HG03520 (cell line): ENCODE results near the gene RAB12.
A peak's percentile ranks its signal among the peaks of the same experiment; 100 is the strongest.
"Not testable (repeated sequence)": the region's sequence is repeated elsewhere in the genome, so short reads cannot be mapped to it uniquely, and the experiment has no call there.

ENCODE experiments used
- ATAC-seq: cut with Tn5 transposase; IDR thresholded peaks from one replicate; pipeline ENCODE4 v1.9.1; 2021; ENCODE audit warnings: mild to moderate bottlenecking, moderate library complexity; ENCODE audit not compliant: unreplicated experiment

Gene RAB12

DNA sequence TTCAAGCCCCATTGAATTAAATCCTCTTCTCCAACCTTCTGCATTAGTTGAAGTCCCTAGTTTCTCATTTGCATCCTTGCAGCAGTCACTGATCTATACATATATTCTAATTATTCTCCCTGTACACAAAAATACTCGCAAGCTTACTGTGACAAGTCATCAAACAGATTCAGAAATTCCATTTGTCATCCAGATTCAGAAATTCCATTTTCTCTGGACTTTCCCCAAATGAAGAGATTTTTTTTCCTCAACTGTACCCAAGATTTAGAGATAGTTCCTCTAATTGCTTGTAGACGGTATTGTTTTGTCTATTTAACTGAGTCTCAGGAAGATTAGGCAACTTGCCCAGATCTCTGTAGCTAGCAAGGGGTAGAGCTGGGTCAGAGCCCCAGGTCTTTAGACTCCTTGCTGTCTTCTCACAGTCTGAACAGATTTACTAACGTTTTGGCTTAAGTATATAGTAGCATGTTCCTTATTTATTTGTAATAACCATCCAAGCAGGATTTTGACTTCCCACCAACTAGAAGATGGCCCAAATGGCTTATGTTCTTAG lies 34.2 kb downstream of the RAB12 start:
- ATAC-seq, result no peak

DNA sequence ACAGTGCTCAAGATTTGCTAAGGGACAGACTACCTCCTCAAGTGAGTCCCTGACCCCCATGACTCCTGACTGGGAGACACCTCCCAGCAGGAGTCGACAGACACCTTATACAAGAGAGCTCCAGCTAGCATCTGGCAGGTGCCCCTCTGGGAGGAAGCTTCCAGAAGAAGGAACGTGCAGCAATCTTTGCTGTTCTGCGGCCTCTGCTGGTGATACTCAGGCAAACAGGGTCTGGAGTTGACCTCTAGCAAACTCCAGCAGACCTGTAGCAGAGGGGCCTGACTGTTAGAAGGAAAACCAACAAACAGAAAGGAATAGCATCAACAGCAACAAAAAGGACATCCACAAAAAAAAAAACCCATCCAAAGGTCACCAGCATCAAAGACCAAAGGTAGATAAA lies 38.1 kb downstream of the RAB12 start:
- ATAC-seq, result not testable (repeated sequence)

DNA sequence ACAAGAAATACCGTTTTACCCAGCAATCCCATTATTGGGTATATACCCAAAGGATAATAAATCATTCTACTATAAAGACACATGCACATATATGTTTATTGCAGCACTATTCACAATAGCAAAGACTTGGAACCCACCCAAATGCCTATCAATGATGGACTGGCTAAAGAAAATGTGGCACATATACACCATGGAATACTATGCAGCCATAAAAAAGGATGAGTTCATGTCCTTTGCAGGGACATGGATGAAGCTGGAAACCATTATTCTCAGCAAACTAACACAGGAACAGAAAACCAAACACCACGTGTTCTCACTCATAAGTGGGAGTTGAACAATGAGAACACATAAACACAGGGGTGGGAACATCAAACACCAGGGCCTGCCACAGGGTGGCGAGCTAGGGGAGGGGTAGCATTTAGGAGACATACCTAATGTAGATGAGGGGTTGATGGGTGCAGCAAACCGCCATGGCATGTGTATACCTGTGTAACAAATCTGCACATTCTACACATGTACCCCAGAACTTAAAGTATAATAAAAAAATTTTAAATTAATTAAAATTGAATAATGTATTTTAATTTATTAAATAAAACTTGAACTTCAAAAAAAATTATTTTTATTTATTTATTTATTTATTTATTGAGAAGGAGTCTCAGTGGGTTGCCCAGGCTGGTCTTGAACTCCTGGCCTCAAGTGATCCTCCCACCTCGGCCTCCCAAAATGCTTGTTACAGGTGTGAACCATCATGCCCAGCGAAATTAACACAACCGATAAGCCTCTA lies 42.4 kb downstream of the RAB12 start:
- ATAC-seq, result not testable (repeated sequence)

DNA sequence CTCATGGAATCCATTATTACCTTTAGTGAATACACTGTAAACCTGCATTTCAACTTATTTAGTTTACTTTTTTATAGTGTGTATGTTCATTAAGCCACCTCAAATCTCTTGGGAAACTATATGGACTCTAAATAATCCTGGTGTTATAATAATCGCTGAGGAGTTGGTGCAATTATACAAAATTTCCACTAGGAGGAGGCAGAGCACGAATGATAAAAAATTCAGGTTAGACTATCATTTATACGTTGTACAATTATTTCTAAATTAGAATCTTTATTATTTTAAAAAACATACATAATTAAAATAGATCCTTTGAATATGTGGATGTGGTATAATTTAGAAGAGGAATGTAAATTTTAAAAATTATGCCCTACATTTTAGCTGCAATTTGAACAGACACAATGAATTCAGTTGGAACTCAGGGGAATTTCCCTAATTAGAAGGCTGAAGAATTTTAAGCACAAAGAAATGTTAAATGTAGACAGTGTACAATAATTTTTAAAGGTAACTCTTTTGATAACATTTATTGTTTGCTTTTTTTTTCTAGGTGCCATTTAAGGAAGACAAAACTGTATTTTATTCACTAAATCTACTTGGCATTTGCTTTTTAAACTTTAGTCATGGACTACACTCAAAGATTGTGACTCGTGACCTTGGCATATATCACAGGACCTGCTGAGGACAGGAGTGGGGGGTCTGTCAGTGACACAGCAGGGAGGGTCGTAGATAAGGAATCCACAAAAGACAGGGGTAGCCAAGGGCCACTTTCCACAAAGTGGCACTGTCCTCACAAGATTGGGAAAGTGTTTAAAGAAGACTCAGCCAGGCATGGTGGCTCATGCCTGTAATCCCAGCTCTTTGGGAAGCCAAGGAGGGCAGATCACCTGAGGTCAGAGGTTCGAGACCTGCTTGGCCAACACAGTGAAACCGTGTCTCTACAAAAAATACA lies 45.5 kb downstream of the RAB12 start:
- no peak for ATAC-seq

DNA sequence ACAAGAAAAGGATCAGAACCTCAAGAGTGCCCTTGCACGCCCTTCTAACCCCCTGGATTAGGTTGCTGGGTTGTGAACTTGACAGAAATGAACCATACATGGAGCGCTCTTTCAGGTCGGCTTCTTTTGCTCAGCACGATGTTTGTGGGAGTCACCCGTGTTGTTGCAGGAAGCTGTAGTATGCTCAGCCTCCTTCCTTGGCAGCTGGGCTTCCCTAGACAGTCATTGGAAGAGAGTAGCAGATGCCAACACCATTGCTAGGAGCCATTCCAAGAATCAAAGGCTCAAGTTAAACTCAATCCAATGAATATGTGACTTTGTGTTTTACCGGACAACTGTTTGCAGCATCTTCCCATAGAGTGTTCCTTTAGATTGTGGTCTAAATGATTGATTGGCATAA lies 47.0 kb downstream of the RAB12 start:
- no peak for ATAC-seq

DNA sequence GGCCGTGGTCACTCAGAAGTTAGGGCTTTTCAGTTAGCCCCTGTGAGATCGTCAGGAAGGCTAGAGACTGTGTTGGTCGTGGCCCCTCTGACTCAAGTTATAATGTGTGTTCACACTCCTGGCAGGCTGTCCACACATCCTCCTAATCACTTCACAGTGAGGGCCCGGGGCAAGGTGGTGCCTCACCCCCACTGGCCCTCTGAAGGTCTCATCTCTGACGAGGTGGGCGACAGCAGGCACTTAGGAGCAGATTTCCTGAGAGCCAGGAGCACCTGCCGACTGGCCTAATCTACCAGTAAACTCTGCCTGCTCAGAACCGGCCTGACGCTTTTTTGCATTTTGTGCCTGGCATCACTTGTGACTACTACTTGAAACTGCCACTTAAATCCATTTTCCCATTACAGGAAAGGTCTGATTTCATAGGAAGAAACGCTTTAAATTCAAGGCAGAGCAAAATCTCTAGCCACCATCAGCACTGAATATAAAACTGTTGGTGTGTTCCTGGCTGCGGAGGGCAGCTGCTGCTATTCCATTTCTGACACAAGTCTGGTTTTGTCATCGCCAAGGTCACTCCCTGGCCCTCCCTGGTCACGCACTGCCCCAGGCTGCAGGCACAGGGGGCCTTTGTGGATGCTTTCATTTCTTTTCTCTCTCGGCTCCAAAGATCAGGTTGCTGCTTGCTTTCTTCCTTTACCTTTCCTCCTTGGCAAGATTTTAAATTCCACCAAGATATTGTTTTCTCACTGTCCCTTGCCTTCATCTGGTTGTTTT lies 48.0 kb downstream of the RAB12 start:
- ATAC-seq, result no peak

DNA sequence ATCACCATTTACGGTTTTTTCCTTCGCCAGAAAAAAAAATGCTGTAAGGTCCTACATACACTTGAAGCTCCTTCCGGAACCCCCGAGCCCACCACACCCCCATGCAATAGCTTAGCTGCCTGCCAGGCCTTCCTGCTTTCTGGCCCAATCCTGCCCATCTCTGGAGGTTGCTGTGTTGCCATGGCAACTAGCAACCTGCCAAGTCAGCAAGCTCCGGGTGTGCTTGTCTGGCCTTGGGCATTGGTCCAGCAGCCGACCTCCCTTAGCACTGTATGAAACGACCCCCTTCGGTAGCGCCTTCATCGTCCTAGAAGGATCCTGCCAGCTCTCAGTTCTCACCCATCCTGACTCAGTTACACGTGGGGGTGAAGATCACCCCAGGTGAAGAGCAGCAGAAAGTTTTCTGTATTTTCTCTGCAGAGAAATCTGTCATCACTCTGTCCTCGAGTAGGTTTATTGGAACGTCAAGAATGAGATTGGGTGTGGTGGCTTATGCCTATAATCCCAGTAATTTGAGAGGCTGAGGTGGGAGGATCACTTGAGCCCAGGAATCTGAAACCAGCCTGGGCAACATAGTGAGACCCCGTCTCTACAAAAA lies 48.7 kb downstream of the RAB12 start:
- no peak for ATAC-seq

DNA sequence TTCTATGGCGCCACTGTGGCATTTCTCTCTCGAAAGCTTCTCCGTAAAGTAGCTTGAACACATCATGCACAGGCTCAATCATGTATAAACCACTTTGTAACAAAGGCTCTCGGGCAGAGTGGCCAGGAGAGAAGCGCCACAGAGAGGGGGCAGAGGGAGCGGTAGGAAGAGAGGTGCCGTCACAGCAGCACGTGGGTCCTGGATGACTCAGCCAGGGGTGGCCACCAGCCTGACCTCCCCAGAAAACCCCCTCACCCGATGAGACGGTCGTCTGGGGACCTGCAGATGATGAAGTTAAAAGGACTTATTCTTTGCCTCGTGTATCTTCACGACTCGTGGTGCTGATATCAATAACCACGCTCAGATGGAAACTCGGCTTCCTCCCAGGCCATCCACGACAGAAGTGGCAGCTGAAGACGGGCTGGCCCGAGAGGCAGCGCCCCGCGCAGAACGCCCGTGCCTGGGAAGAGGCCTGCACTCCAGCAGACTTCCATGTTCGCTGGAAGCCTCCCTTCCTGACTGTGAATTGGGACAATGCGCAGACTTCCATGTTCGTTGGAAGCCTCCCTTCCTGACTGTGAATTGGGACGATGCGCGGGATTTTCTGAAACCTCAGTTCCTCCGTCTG lies 49.7 kb downstream of the RAB12 start:
- no peak for ATAC-seq

DNA sequence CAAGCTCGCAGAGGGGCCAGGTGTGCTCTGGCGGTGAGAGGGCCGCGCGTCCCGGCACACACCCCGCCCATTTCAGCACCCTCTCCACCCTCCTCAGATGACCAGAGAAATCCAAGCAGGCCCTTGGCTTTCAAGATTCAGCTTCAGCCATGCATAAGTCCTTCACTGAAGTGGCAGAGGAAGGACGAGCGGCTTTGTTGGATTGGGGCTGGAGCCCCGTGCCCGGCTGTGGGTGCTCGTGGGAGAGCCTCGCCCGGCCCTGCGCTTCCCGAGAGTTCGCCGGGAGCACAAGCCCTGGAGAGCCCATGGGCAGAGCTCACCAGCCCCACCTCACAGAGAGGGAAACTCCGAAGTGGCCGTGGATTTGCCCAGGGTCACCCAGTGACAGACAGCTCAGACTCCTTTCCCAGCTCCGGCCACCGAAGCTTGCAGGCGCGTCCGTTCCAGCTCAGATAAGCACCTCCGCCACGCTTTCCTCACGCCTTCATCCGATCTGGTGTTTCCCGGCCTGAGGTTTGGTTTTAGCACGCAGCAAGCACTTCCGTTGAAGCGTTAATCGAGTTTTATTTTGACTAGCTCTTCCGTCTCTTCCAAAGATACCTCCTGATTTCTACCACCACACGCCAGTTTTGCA lies 50.5 kb downstream of the RAB12 start:
- no peak for ATAC-seq

DNA sequence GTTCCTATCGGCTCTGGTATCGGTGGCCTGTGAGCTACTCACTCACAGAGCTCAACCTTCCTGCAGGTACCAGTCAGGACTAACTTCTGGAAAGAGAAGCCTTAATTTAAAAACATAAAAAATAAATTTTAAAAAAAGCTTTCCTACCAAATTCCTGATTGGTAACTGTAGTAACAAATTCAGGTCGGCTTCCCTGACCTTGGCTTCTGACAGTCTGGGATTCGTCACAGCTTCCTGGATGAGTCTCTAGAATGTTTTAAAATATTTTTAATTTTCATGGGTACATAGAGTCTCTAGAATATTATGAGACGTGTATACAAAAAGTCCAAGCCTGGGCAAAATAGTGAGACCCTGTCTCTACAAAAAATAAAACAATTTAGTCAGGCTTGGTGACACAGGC lies 51.1 kb downstream of the RAB12 start:
- ATAC-seq, result no peak

DNA sequence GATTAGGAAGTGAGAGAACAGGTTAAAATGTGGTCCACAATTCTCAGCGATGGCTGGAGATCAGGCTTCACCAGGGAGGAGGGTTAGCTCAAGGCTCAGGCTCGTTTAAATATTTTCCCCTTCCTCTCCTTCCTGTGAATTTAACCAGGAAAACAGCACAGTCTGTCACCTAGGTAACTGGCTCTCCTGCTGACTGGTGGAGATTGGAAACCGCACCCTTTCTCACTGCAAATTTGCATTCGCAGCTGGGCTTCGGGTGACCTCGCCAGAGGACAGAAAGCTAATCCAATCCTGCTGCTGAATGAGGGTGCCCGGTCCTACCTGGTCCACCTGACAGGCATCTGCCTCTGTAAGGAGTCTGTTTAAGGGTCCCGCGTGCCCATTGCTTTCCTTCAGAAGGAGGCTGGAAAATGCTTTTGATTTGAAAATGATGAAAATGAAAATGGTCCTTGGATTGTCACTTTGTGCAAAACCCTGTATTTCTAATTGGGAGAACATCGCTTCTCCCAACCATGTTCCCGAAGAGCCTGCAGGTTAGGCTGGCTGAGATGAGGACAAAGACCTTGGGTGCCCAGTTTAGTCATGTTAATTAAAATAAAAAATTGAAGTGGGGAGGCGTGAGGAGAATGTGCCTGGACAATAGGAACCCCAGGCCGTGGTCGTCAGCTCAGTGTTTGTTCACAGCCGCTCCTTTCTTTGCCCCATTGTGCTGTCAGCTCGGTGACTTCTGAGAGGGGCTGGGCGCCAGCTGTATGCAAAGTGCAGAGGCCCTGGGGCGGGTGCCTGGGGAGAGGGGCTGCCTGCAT lies 52.7 kb downstream of the RAB12 start:
- ATAC-seq, result no peak

DNA sequence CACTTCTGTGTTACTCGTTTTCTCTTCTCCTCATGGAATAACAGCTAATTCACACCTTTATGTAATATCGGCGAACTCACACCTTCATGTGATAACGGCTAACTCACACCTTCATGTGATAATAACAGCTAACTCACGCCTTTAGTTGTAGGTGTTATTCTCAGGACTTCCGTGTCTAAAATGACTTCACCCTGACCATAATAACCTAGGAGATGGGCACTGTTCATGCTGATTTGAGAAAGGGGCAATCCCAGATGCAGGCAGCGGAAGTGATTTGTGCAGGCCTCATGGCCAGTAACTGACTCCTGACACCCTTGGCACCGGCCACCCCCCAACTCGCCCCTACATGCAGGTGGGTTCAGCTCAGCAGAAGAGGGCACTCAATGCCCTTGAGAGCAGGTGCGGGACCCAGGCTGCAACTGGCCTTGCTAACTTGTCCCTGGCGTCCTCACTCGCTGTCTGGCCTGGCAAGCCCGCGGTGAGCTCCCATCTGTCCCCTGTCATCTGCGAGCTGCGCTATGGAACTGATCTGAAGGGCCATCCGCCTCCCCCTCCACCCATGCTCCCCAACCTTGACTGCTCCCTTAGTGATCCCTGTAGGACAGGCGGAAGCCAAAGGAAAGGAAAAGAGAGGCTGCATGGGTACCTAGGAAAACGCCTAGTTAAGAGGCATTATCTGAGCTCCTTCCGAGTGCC lies 53.5 kb downstream of the RAB12 start:
- ATAC-seq, result no peak

DNA sequence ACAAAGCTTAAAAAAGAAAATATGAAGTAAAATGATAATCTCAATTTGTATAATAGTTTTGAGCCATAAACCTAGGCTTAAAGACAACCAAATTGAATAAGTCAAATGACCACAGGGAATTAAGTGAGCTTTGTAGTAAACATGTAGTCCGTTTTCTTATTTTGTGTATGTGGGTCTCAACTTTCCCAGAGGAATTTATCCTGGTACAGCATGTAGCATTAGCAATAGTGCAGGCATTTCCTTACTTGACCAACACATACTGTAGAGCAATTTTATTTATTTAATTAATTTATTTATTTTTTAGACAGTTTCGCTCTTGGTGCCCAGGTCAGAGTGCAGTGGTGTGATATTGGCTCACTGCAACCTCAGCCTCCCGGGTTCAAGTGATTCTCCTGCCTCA lies 58.6 kb downstream of the RAB12 start:
- no peak for ATAC-seq

DNA sequence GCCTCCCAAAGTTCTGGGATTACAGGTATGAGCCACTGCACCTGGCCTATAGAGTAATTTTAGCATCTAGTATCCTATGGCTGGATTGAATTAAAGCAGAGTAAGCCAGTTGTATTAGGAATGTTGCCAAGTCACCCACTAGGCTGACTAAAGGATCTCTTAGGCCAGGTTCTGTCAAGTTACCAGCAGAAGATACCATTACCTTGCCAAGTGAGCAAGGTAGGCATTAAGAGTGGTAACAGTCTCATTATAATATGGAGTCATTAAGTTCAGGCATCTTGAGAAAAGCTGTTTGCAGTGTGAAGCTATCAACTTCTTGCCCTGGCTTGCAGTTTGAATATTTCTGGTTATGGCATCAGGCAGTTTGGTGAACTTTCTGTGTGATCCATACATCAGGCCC lies 59.1 kb downstream of the RAB12 start:
- no peak for ATAC-seq

DNA sequence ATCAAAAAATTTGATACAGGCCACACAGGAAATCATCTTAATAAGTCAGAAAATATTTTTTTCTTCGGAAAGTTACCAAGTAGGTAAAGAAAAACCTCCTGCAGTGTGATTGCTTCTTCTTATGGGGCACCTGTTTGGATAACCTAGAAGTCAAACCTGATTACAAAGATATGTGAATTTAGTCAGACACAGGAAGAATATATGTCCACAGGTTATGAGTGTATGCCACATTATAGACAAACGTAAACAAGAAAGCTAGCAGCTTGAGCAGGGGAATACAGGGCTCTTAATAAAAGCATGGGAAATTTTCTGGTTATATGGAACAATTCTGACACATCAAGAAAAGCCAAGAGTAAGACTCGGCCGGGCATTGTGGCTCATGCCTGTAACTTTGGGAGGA lies 60.3 kb downstream of the RAB12 start:
- ATAC-seq, result no peak

DNA sequence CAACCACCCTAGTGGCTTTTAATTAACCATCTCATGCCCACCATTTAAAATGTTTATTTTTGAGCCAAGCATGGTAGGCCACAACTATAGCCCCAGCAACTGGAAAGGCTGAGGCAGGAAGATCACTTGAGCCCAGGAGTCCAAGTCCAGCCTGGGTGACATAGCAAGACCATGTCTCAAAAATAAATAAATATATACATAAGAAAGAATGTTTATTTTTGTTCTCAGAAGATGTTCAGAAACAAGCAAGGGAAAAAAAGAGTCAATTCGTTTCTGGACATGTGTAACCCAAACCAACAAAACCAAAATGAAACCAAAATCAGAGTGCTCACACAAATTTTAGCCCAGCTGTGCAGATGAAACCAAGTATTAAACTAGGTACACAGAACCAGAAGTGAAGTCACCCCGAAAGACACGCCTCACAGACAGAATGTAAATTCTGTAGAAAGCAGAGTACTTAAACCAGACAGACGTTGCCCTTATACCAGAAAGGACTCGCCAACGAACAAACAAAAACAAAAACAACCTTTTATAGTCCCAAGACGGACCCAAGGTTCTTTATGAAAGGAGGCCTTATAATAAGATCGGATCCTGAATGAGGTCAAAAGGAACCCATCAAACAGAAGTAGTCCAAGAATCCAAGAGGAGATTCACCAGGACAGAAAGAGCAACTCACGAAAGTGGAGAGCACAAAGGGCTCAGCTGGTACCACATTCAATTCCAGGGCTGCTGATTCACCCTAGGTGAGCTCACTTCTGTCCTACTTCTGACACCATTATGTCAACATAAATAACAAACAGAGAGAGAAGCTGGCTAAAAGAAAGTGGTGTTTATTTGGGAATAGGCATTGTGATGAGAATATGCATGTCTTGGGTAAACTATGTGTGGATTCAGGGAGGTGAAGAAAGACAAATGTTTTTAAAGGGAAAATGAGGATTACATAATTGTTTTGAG lies 64.3 kb downstream of the RAB12 start:
- ATAC-seq, result peak; percentile 67

DNA sequence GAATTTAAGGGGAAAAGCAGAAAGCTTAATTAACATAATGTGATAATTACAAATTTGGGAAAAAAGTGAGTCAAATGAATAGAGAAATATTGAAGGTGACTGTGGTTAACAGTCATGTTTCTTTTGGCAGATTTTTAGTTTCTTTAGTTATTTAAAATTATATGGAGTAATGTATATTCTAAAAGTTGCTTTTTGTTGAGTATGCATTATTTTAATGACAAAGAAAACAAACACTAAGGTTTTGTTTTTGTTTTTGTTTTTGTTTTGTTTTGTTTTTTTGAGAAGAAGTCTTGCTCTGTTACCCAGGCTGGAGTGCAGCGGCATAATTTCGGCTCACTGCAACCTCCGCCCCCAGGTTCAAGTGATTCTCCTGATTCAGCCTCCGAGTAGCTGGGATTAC lies 65.8 kb downstream of the RAB12 start:
- ATAC-seq, result no peak
